GM21576 (cell line): ENCODE measurements around the gene TRMU.

Experiments used
- ATAC-seq: cut with Tn5 transposase; IDR thresholded peaks from one replicate; pipeline ENCODE4 v1.9.1; 2021; ENCODE audit warnings: mild to moderate bottlenecking, moderate library complexity; ENCODE audit not compliant: unreplicated experiment

Gene TRMU

GRCh38 chr22:46355369-46355995 is 20.0 kb downstream of the TRMU start:
- no peak for ATAC-seq

- ATAC-seq = no peak
Observed at GRCh38 chr22:46355996-46356471, 20.5 kb downstream of the TRMU start.

- ATAC-seq = no peak
Observed at GRCh38 chr22:46356496-46357480, 21.3 kb downstream of the TRMU start.

DNA sequence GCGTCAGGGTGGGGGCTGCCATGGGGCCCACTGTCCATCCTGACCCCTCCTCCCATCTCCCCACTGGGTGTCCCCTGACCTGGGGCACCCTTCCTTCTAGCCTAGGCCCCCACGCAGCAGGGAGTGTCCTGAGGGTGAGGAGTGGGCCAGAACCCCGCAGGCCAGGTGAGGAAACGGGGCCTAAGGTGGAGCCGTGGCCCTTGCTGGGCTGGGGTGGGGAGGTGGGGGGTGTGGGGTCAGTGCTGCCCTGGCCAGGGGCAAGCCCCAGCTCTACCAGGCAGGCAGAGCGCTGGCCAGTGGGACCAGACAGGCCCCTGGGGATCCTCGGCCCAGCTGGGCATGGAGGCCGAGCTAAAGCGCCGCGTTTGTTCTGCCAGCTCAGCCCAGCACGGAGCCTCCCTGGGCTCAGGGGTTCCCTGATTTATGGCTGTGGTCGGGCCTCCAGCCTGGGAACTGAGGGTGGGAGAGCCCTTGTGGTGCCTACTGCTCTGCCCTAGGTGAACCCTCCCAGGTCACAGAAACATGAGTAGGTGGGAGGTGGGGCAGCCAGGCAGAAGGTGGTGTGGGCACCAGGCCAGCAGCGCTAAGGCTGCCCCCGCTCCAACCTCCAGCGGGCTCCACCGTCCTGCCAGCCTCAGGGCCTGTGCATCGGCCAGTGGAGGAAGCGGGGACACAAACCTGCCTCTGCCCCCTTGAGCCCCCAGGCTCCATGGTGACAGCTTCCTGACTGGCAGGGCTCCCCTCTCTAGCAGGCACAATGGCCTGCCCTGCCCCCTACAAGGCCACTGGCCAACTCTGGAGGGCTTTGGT is 22.4 kb downstream of the TRMU start:
- no peak for ATAC-seq

GRCh38 chr22:46358766-46359165 is 23.3 kb downstream of the TRMU start:
- no peak for ATAC-seq

DNA sequence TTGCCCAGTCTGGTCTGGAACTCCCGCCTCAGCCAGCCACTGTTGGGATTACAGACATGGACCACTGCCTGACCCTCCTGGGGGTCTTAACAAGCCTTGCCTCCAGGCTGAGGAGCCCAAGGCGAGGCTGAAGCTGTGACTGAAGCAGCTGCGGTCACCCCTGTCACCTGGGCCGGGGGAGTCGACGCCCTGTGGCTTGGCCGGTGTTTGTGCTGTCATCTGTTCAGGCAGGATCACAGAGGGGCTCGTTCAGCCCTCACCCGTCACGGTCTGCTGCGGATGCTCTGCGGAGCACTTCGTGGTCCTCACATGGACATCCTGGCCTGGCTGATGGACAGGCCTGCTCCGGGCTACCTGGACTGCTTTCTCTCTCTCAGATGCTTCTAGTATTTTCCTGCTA is 23.8 kb downstream of the TRMU start:
- no peak for ATAC-seq

GRCh38 chr22:46360097-46360496 is 24.6 kb downstream of the TRMU start:
- ATAC-seq = no peak

GRCh38 chr22:46360891-46361290 is 25.4 kb downstream of the TRMU start:
- no peak for ATAC-seq

DNA sequence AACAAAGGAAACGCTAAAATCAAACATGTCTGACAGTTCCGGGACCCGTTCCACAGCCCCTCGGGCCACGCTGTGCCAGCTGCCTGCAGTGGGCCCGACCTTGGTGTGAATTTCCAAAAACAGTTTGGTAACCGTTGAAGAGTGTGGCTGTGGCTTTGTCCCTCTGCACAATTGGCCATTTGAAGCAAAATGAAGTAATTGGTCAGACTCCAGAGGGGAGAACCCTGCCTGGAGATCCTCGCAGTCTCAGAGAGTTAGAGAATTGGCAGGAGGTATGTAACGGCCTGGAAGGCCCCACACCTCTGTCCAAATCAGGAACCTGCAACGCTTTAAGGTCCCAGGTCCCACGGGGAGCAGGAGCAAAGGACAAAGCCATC is 26.3 kb downstream of the TRMU start:
- no peak for ATAC-seq

DNA sequence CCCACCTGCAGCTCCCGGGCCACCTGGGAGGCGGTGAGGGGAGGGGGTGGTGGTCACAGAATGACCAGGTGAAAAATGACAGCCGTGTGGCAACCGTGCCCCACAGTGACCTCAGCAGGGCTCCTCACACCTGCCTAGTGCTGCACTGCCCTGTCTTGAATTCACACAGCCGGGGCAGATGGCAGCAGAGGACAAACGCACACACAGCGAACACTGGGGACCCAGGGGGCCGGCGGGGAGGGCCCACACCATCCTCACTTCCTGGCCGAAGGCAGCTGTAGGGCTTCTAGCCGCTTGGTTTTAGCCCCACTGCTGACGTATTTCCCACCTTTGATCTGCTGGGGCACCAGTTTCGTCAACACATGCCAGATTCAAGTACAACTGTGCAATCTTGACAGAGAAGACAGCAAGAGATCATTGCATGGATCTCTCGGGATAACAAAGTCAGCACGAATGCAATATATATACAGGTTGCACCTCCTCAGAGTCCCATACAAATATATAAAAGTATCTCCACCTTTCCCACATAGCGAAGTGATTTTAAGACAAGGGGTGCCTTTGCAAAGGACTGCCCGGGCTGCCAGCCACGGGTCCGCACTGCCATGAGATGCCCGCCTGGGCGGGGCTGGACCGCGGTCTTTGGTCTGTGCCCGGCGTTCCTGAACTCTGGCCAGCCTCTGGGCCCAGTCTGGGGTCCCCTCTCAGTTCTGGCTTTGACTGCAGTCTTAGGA is 26.9 kb downstream of the TRMU start:
- ATAC-seq = no peak

- ATAC-seq = no peak
Observed at GRCh38 chr22:46362934-46363515, 27.5 kb downstream of the TRMU start.

DNA sequence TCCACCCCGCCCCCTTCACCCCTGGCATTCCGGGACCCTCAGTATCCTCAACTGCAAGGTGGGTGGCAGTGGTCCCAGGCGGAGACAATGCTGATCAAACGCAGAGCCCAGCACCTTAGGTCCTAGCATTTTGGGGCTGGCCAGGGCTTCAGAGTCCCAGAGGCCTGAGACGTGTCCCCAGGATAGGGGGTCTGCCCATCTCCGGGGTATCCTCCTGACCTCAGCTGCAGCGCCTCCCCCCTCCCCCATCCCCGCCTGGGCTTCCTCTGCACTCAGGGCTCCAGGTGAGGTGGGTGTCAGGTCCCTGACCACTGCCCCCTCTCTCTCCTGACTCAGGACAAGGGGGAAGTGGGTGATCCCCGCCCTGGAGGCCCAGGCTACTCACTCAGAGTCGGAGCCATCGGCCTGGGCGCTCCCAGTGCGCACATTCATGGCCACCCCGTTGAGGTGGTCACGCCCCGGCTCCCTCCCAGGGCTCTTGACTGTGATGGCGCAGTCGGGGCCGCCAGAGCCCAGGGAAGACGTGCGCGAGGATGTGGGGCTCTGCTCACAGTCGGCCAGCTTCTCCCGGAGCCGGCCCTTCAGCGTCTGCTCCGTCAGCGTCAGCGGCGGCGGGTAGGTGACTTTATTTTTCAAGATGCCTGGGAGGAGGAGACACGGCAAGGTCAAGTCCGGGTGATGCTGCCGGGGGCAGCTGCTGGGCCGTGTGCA is 28.3 kb downstream of the TRMU start:
- no peak for ATAC-seq

- ATAC-seq = no peak
Observed at GRCh38 chr22:46364341-46365165, 29.0 kb downstream of the TRMU start.

- no peak for ATAC-seq
Observed at GRCh38 chr22:46365166-46365624, 29.7 kb downstream of the TRMU start.

GRCh38 chr22:46366327-46366731 is 30.8 kb downstream of the TRMU start:
- ATAC-seq = no peak

GRCh38 chr22:46366801-46367706 is 31.5 kb downstream of the TRMU start:
- ATAC-seq = no peak

DNA sequence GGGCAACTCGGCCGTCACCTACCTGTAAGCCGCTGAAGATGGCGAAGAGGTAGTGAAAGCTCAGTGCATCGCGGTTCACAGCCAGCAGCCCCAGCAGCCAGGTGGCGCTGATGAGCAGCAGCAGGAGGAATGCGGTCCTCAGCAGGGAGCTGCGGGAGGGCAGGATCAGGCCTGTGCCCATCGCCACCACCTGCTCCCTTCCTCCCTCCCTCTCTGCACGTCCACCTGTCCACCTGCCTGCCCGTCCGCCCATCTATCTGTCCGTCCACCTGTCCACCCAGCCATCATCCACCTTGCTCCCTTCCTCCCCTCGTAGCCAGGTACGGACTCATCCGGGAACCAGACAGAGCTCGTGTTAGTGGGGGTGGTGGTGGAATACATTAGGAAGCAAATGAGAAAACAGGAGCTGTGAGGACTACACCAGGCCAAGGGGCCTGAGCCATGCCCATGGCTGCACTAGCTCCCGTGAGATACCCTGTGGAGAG is 32.2 kb downstream of the TRMU start:
- no peak for ATAC-seq
